UCSD-AML1 (cell line): ENCODE results near the gene ATG3.
"Not testable (repeated sequence)": the region's sequence is repeated elsewhere in the genome, so short reads cannot be mapped to it uniquely, and the experiment has no call there.

Experiments used
- DNase-seq: peaks from one replicate; lab custom pipeline; 2025; ENCODE audit not compliant: unreplicated experiment; lab: John Stamatoyannopoulos, UW

The ATG3 gene

GRCh38 chr3:112500621-112501020 lies 61.1 kb downstream of the ATG3 start:
- DNase-seq, result no peak

GRCh38 chr3:112498914-112499711 lies 62.6 kb downstream of the ATG3 start, which contains the start of gene BTLA:
BTLA (minus strand) TSS chr3:112499472; CDS start chr3:112499358, 114 bp downstream.
- DNase-seq, result no peak

DNA sequence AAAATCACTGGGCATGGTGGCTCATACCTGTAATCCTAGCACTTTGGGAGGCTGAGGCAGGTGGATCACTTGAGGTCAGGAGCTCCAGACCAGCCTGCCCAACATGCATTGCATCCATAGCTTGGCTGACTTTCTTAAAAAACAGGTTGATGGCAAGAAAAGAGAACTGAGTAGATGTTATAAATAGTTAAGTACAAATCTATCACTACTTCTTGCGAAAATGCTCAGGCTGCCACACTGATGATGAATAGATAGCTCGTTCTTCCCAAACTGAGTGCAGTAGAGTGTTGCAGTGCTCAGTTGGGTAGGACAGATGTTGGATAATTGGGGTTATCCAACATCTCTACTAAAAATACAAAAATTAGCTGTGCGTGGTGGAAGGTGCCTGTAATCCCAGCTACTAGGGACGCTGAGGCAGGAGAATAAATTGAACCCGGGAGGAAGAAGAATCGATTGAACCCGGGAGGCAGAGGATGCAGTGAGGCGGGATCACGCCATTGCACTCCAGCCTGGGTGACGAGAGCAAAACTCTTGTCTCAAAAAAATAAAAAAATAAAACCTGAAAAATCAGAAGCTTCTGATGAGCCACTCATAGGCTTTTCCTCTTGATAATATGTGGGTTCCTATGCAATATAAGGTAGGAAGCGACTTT lies 63.7 kb downstream of the ATG3 start:
- DNase-seq, result no peak

DNA sequence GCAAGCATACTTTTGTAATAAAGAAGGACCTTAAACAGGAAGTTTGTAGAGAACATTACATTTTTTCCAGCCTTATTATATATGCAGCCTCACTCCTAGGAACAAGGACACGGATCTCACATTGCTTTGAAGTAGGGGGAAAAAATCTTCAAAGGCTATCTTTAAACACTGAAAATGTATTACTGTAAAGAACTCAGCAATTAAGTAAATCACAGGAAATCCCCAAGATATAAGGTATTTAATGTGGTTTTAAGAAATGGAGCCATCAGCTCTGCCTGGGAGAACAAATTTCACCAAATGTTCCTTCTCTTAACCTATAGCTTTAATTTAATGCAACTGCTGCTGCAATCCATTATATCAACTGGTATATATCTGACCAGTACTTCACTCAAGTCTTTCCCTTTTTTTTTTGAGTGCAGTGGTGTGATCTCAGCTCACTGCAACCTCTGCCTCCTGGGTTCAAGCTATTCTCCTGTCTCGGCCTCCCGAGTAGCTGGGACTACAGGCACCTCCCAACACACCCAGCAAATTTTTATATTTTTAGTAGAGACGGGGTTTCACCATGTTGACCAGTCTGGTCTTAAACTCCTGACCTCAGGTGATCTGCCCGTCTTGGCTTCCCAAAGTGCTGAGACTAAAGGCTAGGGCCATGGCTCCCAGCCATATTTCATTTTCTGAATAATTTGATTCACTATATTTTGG lies 65.2 kb downstream of the ATG3 start:
- DNase-seq, result no peak

DNA sequence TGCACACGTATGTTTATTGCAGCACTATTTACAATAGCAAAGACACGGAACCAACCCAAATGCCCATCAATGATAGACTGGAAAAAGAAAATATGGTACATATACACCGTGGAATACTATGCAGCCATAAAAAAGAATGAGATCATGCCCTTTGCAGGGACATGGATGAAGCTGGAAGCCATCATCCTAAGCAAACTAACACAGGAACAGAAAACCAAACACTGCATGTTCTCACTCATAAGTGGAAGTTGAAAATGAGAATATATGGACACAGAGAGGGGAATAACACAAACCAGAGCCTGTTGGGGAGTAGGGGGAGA lies 67.4 kb downstream of the ATG3 start:
- not testable (repeated sequence) for DNase-seq

- no peak for DNase-seq
Measured at GRCh38 chr3:112492124-112492523, 69.6 kb downstream of the ATG3 start.

- no peak for DNase-seq
Measured at GRCh38 chr3:112491373-112491772, 70.4 kb downstream of the ATG3 start.

GRCh38 chr3:112489674-112490479 lies 71.9 kb downstream of the ATG3 start:
- DNase-seq, result no peak

DNA sequence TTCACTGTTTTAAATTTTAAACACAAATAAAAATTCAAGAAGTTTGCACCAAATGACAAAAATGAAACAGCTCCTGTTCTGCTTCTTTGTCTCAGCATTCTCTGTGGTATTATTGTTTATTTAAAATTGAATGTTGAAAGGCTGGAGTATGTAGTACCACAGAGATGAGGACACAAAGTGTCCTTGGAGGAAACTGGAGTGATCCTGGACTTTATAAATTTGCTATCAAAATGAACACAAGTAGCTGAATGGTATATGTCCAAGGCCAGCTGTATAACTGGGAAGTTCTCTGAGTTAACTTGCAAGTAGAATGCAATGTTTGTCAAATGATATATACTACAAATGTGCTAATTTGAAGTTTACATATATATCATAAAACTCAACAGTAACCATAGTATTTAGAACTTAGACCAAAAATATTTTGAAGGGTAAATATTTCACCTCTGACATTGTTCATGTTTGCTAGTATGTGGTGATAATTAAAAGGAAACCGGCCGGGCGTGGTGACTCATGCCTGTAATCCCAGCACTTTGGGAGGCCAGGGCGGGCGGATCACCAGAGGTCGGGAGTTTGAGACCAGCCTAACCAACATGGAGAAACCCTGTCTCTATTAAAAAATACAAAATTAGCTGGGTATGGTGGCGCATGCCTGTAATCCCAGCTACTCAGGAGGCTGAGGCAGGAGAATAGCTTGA lies 74.8 kb downstream of the ATG3 start:
- no peak for DNase-seq

GRCh38 chr3:112484352-112484751 lies 77.4 kb downstream of the ATG3 start:
- DNase-seq, result no peak

- DNase-seq, result no peak
Measured at GRCh38 chr3:112482675-112483074, 79.1 kb downstream of the ATG3 start.
